Measurements from ENCODE around the gene NR1I2. TPM values are rescaled to one million over a fixed set of nuclear protein-coding genes. Genes with fewer than 3 reads are reported as not detected.

Gene NR1I2
- total RNA-seq, 1 donor from 2014 or later = 0.12 TPM

GRCh38 chr3:119862616-119863015 lies 80.7 kb downstream of the NR1I2 start:
- no peak for ATAC-seq
- intact Hi-C loops (cut with micrococcal nuclease) = no loop called here
- no peak for DNase-seq

DNA sequence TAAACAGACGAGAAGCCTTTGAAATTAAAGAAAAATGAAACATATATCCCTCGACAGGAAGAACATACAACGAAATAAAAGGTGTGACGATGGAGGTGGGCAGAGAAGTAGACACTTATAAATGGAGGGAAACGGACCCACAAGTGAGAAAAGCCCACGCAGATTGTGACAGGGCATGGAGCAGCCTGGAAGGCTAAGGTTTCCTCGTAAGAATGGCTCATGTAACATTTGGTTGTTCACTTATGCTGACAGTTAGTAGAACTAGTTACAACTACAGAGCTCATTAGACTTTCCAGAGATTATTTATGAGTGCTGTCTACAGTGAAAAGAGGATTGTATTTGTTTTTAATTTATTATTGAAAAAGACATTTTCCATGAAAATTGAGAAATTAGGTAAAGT lies 82.6 kb downstream of the NR1I2 start:
- no peak for ATAC-seq
- intact Hi-C loops (cut with micrococcal nuclease) = no loop called here
- no peak for DNase-seq

Other genes with a start within 250 kb of the NR1I2 start
- not detected for gene CD80, start 222.5 kb upstream of the NR1I2 start, total RNA-seq
- gene ADPRH, start 202.6 kb upstream of the NR1I2 start, total RNA-seq = 10.3 TPM
- 1.3 TPM for gene PLA1A, start 184.2 kb upstream of the NR1I2 start, total RNA-seq
- gene POPDC2, start 121.5 kb upstream of the NR1I2 start, total RNA-seq = 586 TPM
- gene COX17, start 104.7 kb upstream of the NR1I2 start, total RNA-seq = 177 TPM
- gene CFAP91, start 79.1 kb upstream of the NR1I2 start, total RNA-seq = 0.45 TPM